Measurements from ENCODE around the gene KIAA0753.
A peak's percentile ranks its signal among the peaks of the same experiment; 100 is the strongest.
"Not testable (repeated sequence)": the region's sequence is repeated elsewhere in the genome, so short reads cannot be mapped to it uniquely, and the experiment has no call there.

The KIAA0753 gene

DNA sequence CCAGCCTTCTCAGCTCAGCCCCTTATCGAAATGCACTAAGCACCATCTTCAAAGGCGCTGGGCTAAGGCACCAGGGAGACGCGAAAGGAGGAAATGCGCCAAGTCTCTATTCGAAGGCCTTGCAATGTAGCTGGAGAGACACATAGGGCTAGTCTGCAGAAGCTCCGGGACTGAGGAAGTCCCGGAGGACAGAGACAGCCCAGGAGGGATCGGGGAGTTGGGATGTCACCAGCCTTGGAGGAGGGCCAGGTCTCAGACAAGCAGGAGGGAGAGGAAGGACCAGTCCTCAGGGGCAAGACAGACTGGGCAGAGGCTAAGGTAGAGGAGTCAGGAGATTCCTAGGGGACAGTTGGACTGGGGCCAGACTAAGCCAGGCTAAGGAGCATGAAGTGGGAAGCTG, 19.6 kb upstream of the KIAA0753 start:
- Histone ChIP-seq H3K9me3 (ENCODE audit: severe bottlenecking) (no peaks in the 10 kb centered on the region), H3K4me3 (ENCODE audit: severe bottlenecking) (no peak overlapping the region), H3K36me3 (ENCODE audit: low read depth) (no peaks in the 10 kb centered on the region), H3K27ac (ENCODE audit: poor library complexity, severe bottlenecking) (no peak overlapping the region), H3K4me1 (ENCODE audit: insufficient read depth, poor library complexity, severe bottlenecking) (peaks cover 3% of the 10 kb centered on the region), H3K27me3 (ENCODE audit: insufficient read depth, poor library complexity, severe bottlenecking) (no peaks in the 10 kb centered on the region)
- TF ChIP-seq, protein P1, sequence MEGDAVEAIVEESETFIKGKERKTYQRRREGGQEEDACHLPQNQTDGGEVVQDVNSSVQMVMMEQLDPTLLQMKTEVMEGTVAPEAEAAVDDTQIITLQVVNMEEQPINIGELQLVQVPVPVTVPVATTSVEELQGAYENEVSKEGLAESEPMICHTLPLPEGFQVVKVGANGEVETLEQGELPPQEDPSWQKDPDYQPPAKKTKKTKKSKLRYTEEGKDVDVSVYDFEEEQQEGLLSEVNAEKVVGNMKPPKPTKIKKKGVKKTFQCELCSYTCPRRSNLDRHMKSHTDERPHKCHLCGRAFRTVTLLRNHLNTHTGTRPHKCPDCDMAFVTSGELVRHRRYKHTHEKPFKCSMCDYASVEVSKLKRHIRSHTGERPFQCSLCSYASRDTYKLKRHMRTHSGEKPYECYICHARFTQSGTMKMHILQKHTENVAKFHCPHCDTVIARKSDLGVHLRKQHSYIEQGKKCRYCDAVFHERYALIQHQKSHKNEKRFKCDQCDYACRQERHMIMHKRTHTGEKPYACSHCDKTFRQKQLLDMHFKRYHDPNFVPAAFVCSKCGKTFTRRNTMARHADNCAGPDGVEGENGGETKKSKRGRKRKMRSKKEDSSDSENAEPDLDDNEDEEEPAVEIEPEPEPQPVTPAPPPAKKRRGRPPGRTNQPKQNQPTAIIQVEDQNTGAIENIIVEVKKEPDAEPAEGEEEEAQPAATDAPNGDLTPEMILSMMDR (IDR thresholded peaks at IDR 0.05; ENCODE audit: poor library complexity, severe bottlenecking), result no peak
- DNase-seq (ENCODE audit: low spot score) (no peak), ATAC-seq (ENCODE audit: low read depth) (no peak)

DNA sequence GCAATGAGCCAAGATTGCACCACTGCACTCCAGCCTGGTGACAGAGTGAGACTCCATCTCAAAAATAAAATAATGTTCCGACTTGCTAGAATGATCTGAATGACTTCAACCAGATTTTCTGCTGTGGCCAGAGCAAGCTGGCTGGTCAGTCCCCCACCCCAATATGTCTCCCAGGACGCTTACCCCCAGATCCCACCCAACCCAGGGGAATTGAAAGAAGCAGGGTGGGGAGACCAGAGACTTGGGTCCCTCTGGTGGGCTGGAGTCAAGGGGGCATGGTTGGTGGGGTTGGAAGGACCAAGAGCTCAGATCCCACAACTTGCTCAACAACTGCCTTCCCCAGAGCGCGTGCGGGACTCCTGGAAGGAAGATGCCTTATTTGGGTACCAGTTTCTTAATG, 17.9 kb upstream of the KIAA0753 start:
- H3K4me3 ChIP-seq (ENCODE audit: severe bottlenecking); DNase-seq (ENCODE audit: low spot score); H3K27me3 ChIP-seq (ENCODE audit: insufficient read depth, poor library complexity, severe bottlenecking); H3K36me3 ChIP-seq (ENCODE audit: low read depth); ATAC-seq (ENCODE audit: low read depth); H3K9me3 ChIP-seq (ENCODE audit: severe bottlenecking); H3K27ac ChIP-seq (ENCODE audit: poor library complexity, severe bottlenecking): not testable (repeated sequence)
- peaks cover 13% of the 10 kb centered on the region for H3K4me1 ChIP-seq (ENCODE audit: insufficient read depth, poor library complexity, severe bottlenecking)

DNA sequence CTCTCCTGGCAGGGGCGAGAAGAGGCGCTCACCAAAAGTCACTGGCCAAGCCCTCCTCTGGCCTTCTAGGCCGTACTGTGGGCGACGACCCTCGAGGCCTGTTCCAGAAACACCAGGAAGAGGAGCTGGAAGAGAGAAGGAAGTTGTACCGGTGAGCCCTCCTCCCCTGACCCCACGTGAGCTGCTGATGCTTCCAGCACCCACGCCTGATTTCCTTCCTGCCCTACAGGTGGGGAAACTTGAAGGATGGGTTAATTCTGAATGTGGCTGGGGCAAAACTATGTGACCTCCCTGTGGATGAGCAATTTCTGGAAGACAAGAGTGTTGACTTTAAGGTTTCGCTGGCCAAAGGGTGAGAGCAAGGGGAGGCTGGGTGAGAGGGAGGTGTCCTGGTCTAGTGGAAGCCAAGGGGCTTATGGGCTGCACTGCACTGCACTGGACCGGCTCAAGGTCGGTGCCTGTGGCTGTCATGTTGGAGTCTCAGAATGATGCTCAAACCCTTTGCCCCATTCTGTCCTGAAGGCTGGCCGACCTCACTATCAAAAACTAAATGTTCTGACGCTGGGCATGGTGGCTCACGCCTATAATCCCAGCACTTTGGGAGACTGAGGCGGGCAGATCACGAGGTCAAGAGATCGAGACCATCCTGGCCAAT, 17.2 kb upstream of the KIAA0753 start:
- no peaks in the 10 kb centered on the region for H3K36me3 ChIP-seq (ENCODE audit: low read depth)
- TF ChIP-seq, protein P1 (IDR thresholded peaks at IDR 0.05; ENCODE audit: poor library complexity, severe bottlenecking), result no peak
- no peak overlapping the region for H3K27ac ChIP-seq (ENCODE audit: poor library complexity, severe bottlenecking)
- no peaks in the 10 kb centered on the region for H3K9me3 ChIP-seq (ENCODE audit: severe bottlenecking)
- no peaks in the 10 kb centered on the region for H3K27me3 ChIP-seq (ENCODE audit: insufficient read depth, poor library complexity, severe bottlenecking)
- H3K4me3 ChIP-seq (ENCODE audit: severe bottlenecking), result peak overlapping the region; percentile 38
- peaks cover 20% of the 10 kb centered on the region for H3K4me1 ChIP-seq (ENCODE audit: insufficient read depth, poor library complexity, severe bottlenecking)
- DNase-seq (ENCODE audit: low spot score) (no peak), ATAC-seq (ENCODE audit: low read depth) (no peak)

DNA sequence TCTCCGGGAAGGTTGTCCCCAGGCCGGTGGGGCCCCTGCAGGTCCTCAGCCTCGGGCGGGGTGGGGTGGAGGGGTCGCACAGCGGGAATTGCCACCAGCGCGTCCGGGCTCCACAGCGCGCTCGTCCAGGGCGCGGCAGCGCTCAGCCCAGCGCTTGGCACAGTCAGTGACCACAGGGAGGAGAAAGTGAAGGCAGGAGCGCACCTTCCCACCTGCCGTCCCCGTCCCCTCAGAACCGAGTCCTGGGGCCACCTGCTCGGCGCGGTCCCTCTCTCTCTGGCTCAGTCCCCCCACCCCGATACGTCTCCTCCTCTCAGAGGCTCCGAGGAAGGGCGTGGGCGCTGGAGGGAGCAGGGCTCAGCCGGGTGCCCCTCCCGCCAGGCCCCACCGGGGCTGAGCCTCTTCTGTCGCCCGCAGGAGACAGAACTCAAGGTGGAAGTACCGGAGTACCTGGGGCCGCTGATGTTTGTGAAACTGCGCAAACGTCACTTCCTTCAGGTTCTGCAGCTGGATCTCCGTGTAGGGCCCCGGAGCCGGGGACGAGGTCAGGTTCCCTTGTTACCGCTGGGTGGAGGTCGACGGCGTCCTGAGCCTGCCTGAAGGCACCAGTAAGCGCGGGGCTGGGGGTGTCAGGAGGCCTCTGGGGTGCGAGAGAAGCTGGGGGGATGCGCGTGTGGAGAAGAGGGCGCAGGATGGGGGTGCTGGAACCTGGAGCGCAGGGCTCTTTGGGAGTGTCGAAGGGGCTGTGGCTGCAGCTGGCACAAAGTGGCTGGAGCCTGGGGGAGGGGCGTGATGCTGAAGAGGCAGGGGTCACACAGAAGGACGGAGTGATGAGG, 16.5 kb upstream of the KIAA0753 start:
- DNase-seq (ENCODE audit: low spot score); H3K27ac ChIP-seq (ENCODE audit: poor library complexity, severe bottlenecking); H3K9me3 ChIP-seq (ENCODE audit: severe bottlenecking); H3K27me3 ChIP-seq (ENCODE audit: insufficient read depth, poor library complexity, severe bottlenecking); H3K36me3 ChIP-seq (ENCODE audit: low read depth): not testable (repeated sequence)
- peak overlapping the region; percentile 38 for H3K4me3 ChIP-seq (ENCODE audit: severe bottlenecking)
- peaks cover 21% of the 10 kb centered on the region for H3K4me1 ChIP-seq (ENCODE audit: insufficient read depth, poor library complexity, severe bottlenecking)
- ATAC-seq (ENCODE audit: low read depth), result peak; percentile 34

DNA sequence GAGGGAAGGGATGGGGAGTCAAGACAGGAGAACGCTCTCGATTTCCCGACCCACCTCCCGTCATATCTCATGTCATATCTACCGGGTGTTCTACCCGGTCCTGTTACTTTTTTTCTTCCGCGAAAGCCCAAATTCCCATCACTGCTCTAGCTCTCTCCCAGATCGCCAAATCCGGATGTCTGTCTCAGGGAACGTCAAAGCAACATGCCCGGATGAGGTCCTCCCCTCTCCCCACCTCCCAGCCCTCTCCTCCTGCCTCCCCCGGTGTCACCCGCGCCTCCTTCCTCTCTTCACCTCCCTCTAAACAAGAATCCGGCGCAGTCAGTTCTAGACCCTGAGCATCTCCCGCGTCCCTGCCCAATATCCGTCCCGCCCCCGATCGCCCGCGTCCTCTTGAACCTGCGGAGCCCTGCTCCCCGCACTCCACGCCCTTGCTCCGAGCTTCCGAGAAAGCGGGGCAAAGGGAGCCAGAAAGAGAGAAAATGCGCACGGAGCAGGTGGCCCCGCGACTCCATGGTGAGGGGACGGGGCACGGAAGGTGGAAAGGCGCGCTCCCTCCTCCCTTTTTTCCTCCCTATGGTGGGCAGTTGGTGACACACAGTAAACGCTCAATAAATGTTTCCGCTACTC, 15.3 kb upstream of the KIAA0753 start:
- H3K9me3 ChIP-seq (ENCODE audit: severe bottlenecking); DNase-seq (ENCODE audit: low spot score); H3K36me3 ChIP-seq (ENCODE audit: low read depth); H3K27me3 ChIP-seq (ENCODE audit: insufficient read depth, poor library complexity, severe bottlenecking): not testable (repeated sequence)
- peaks cover 21% of the 10 kb centered on the region for H3K4me1 ChIP-seq (ENCODE audit: insufficient read depth, poor library complexity, severe bottlenecking)
- 0 out of 3 replicates have a peak, but pooled peaks have one; percentile 1 for ATAC-seq (ENCODE audit: low read depth)
- peak overlapping the region; percentile 19 for H3K4me3 ChIP-seq (ENCODE audit: severe bottlenecking)
- H3K27ac ChIP-seq (ENCODE audit: poor library complexity, severe bottlenecking), result peak overlapping the region; percentile 60
